D721Med (cell line): ENCODE measurements around the gene RTTN.

Experiments
- DNase-seq: peaks from one replicate; pipeline ENCODE4 v3.0.0; 2011; ENCODE audit warnings: low spot score; ENCODE audit not compliant: insufficient read length
- FAIRE-seq: peaks from 2 replicates; lab custom pipeline; 2011; peaks lifted over from hg19 to GRCh38; lab: Jason Lieb, UNC
- CTCF ChIP-seq: IDR thresholded peaks from 2 replicates; pipeline ENCODE4 v1.5.1; 2012; ENCODE audit warnings: mild to moderate bottlenecking, control low read depth; ENCODE audit not compliant: insufficient read depth; ENCODE audit errors: missing control alignments

RTTN gene

GRCh38 chr18:70044632-70045031, 160.9 kb downstream of the RTTN start:
- no peak for FAIRE-seq
- TF ChIP-seq CTCF = no peak
- DNase-seq = no peak

GRCh38 chr18:70041459-70042050, 163.9 kb downstream of the RTTN start:
- TF ChIP-seq CTCF = no peak
- peak; percentile 100 for FAIRE-seq
- DNase-seq = peak; percentile 58

GRCh38 chr18:70039186-70039585, 166.3 kb downstream of the RTTN start:
- no peak for TF ChIP-seq CTCF
- DNase-seq = no peak
- FAIRE-seq = no peak

- no peak for DNase-seq
- FAIRE-seq = peak; percentile 16
- TF ChIP-seq CTCF = no peak
These were observed 167.9 kb downstream of the RTTN start for GRCh38 chr18:70037431-70038061.

GRCh38 chr18:70036771-70037347, 168.6 kb downstream of the RTTN start:
- FAIRE-seq (no peak), DNase-seq (no peak)
- TF ChIP-seq CTCF = no peak

- no peak for DNase-seq
- no peak for TF ChIP-seq CTCF
- no peak for FAIRE-seq
These were observed 169.3 kb downstream of the RTTN start for GRCh38 chr18:70036168-70036567.

- FAIRE-seq (no peak), DNase-seq (no peak)
- TF ChIP-seq CTCF = no peak
These were observed 174.3 kb downstream of the RTTN start for GRCh38 chr18:70031221-70031620.
